ENCODE data around the gene RIC8A. TPM values are rescaled to one million over a fixed set of nuclear protein-coding genes. Genes with fewer than 3 reads are reported as not detected.

The RIC8A gene
- polyA plus RNA-seq, 2 of the 4 experiments (the other 2 are of a cell fraction) = 82.0 to 101 TPM

GRCh38 chr11:196786-197731 lies 10.4 kb upstream of the RIC8A start:
- no peaks in the 10 kb centered on the region for H3K9me3 ChIP-seq
- H3K27ac ChIP-seq = no peak overlapping the region
- no peaks in the 10 kb centered on the region for H3K4me1 ChIP-seq
- 80% methylated on average over 20 of the region's 23 CpGs for WGBS (ENCODE audit: missing lambda C conversion rate)
- H3K4me2 ChIP-seq = no peak overlapping the region
- ChIA-PET CTCF (interaction anchor here (0.8 kb wide), 1 partner anchor 10 kb away, joined by 3 read pairs; no protein-coding TSS in a partner anchor), POLR2A (interaction anchor here (3.2 kb wide), 1 partner anchor 10 kb away, joined by 15 read pairs; the partner anchor contains the start of genes BET1L and RIC8A)
- no peak overlapping the region for H3K4me3 ChIP-seq
- ATAC-seq (peak in 1 of 2 experiments; percentile 20; a peak in 3 of 6 replicates), FAIRE-seq (no peak), DNase-seq (ENCODE audit: low read depth in 1 of 2, low spot score in 1 of 2) (no peak)
- no peak for TF ChIP-seq MAFK (IDR thresholded peaks at IDR 0.05; ENCODE audit: partially characterized antibody)
- no peak for TF ChIP-seq HEYL (CRISPR knock-in tag; IDR thresholded peaks at IDR 0.05)
- TF ChIP-seq FOSL2 (IDR thresholded peaks at IDR 0.05) = no peak
- TF ChIP-seq FOSL2 (CRISPR knock-in tag; IDR thresholded peaks at IDR 0.05) = no peak
- no peak for TF ChIP-seq NFE2L2 (conservative IDR thresholded peaks at IDR 0.05; ENCODE audit: low read length)
- TF ChIP-seq PBX3 (IDR thresholded peaks at IDR 0.05) = no peak
- no peak for TF ChIP-seq USF2 (IDR thresholded peaks at IDR 0.05)
- no peak for TF ChIP-seq EP300 (IDR thresholded peaks at IDR 0.05)
- TF ChIP-seq NR3C1 (IDR thresholded peaks at IDR 0.05) = no peak
- no peak for TF ChIP-seq REST (IDR thresholded peaks at IDR 0.05)

GRCh38 chr11:197741-198235 lies 9.7 kb upstream of the RIC8A start:
- POLR2A ChIA-PET = interaction anchor here (3.2 kb wide), 1 partner anchor 9 kb away, joined by 15 read pairs; the partner anchor contains the start of genes BET1L and RIC8A
- no peak overlapping the region for H3K4me3 ChIP-seq
- no peak; a peak in 1 of 6 replicates for ATAC-seq
- no peak overlapping the region for H3K27ac ChIP-seq
- no peak for DNase-seq (ENCODE audit: low read depth in 1 of 2, low spot score in 1 of 2)
- TF ChIP-seq ZFP36 (IDR thresholded peaks at IDR 0.05; ENCODE audit: borderline replicate concordance, partially characterized antibody) = no peak
- no peak for TF ChIP-seq BHLHE40 (IDR thresholded peaks at IDR 0.05; ENCODE audit: low read depth, low read length)
- no peak for TF ChIP-seq HEYL (CRISPR knock-in tag; IDR thresholded peaks at IDR 0.05)
- no peak for TF ChIP-seq NR3C1 (IDR thresholded peaks at IDR 0.05)
- no peak for TF ChIP-seq RFX5 (IDR thresholded peaks at IDR 0.05)
- no peak for TF ChIP-seq E2F6 (IDR thresholded peaks at IDR 0.05; ENCODE audit: borderline replicate concordance, low read depth)
- TF ChIP-seq HOXB13 (CRISPR knock-in tag; IDR thresholded peaks at IDR 0.05; ENCODE audit: low read depth) = no peak
- TF ChIP-seq RNF2 (IDR thresholded peaks at IDR 0.05; ENCODE audit: borderline replicate concordance, low read depth) = no peak
- TF ChIP-seq, protein P1, sequence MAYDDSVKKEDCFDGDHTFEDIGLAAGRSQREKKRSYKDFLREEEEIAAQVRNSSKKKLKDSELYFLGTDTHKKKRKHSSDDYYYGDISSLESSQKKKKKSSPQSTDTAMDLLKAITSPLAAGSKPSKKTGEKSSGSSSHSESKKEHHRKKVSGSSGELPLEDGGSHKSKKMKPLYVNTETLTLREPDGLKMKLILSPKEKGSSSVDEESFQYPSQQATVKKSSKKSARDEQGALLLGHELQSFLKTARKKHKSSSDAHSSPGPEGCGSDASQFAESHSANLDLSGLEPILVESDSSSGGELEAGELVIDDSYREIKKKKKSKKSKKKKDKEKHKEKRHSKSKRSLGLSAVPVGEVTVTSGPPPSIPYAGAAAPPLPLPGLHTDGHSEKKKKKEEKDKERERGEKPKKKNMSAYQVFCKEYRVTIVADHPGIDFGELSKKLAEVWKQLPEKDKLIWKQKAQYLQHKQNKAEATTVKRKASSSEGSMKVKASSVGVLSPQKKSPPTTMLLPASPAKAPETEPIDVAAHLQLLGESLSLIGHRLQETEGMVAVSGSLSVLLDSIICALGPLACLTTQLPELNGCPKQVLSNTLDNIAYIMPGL (CRISPR knock-in tag; IDR thresholded peaks at IDR 0.05; ENCODE audit: borderline replicate concordance) = no peak
- TF ChIP-seq MAZ (IDR thresholded peaks at IDR 0.05; ENCODE audit: borderline replicate concordance, low read depth, low read length) = no peak
- TF ChIP-seq KDM1A (IDR thresholded peaks at IDR 0.05; ENCODE audit: low read depth) = no peak
- no peak for TF ChIP-seq ZSCAN20 (CRISPR knock-in tag; IDR thresholded peaks at IDR 0.05)
- no peak for TF ChIP-seq HOXB5 (CRISPR knock-in tag; IDR thresholded peaks at IDR 0.05)
- TF ChIP-seq PBX3 (IDR thresholded peaks at IDR 0.05) = no peak
- no peak for TF ChIP-seq FOSL2 (IDR thresholded peaks at IDR 0.05)
- TF ChIP-seq FOSL2 (CRISPR knock-in tag; IDR thresholded peaks at IDR 0.05) = no peak
- no peaks in the 10 kb centered on the region for H3K9me3 ChIP-seq
- no peak for FAIRE-seq
- WGBS (ENCODE audit: missing lambda C conversion rate) = 74% methylated on average over 9 of the region's 9 CpGs
- no peaks in the 10 kb centered on the region for H3K4me1 ChIP-seq
- CTCF ChIA-PET = interaction anchor here (0.7 kb wide), 1 partner anchor 251 kb away, joined by 5 read pairs; no protein-coding TSS in a partner anchor
- H3K4me2 ChIP-seq = no peak overlapping the region

All from A549 (cell line).